ENCODE data around the gene RUSC1. TPM values are rescaled to one million over a fixed set of nuclear protein-coding genes. Genes with fewer than 3 reads are reported as not detected.

RUSC1 gene
- total RNA-seq, 6 experiments from 2014 or later = 4.6 to 12.7 (median 7.6) TPM

GRCh38 chr1:155300024-155300423, 20.7 kb upstream of the RUSC1 start:
- no peak for TF ChIP-seq CTCF (IDR thresholded peaks at IDR 0.05)
- TF ChIP-seq POLR2A (IDR thresholded peaks at IDR 0.05) = no peak
- DNase-seq = no peak
- peak; percentile 20 to 33 (median 28) for ATAC-seq
- peaks cover 0 to 18% (median 5%) of the 10 kb centered on the region in 4 donors for H3K4me1 ChIP-seq
- H3K4me3 ChIP-seq = peak overlapping the region in 2 of 3 donors; percentile 37 to 42
- intact Hi-C loops (cut with DNase I) = no loop called here
- no peaks in the 10 kb centered on the region for H3K27me3 ChIP-seq
- peaks cover 0 to 2% (median 0%) of the 10 kb centered on the region in 4 donors for H3K36me3 ChIP-seq
- peak overlapping the region in 2 of 3 donors; percentile 79 to 89 for H3K27ac ChIP-seq
- 52% methylated on average over 4 of the region's 8 CpGs for WGBS (ENCODE audit: insufficient coverage, low coverage, low lambda C conversion rate, missing lambda C conversion rate)
- no peaks in the 10 kb centered on the region for H3K9me3 ChIP-seq

GRCh38 chr1:155300553-155301329, 20.0 kb upstream of the RUSC1 start:
- Histone ChIP-seq H3K27ac (peak overlapping the region; percentile 44 to 89 (median 79)), H3K27me3 (no peaks in the 10 kb centered on the region), H3K4me3 (peak overlapping the region in 2 of 3 donors; percentile 37 to 42), H3K36me3 (no peaks in the 10 kb centered on the region), H3K4me1 (peaks cover 0 to 21% (median 5%) of the 10 kb centered on the region in 4 donors), H3K9me3 (no peaks in the 10 kb centered on the region)
- TF ChIP-seq POLR2A (IDR thresholded peaks at IDR 0.05) (peak; percentile 80), CTCF (IDR thresholded peaks at IDR 0.05) (no peak)
- peak; percentile 81 to 93 (median 91) for DNase-seq
- intact Hi-C loops (cut with DNase I) = no loop called here
- 22% methylated on average over 6 of the region's 9 CpGs for WGBS (ENCODE audit: insufficient coverage, low coverage, low lambda C conversion rate, missing lambda C conversion rate)
- peak; percentile 89 to 95 (median 94) for ATAC-seq

GRCh38 chr1:155301342-155301841, 19.3 kb upstream of the RUSC1 start, which contains the start of gene PKLR:
TSS of gene PKLR (minus strand) at chr1:155301438. CDS start at chr1:155301395, 43 bp downstream.
- H3K4me3 ChIP-seq = peak within 1 kb of the TSS in 2 of 3 donors; percentile 37 to 42
- H3K27ac ChIP-seq = peak within 1 kb of the TSS; percentile 44 to 89 (median 79)
- intact Hi-C loops (cut with DNase I) = no loop called here

GRCh38 chr1:155304558-155305063, 16.1 kb upstream of the RUSC1 start:
- H3K27ac ChIP-seq = peak overlapping the region; percentile 38 to 68 (median 66)
- H3K4me3 ChIP-seq = peak overlapping the region in 2 of 3 donors; percentile 32 to 40
- H3K9me3 ChIP-seq = no peaks in the 10 kb centered on the region
- H3K36me3 ChIP-seq = no peaks in the 10 kb centered on the region
- TF ChIP-seq POLR2A (IDR thresholded peaks at IDR 0.05) (peak; percentile 58), CTCF (IDR thresholded peaks at IDR 0.05) (no peak)
- DNase-seq (no peak), ATAC-seq (peak; percentile 1 to 30 (median 8))
- H3K27me3 ChIP-seq = no peaks in the 10 kb centered on the region
- intact Hi-C loops (cut with DNase I) = no loop called here
- 27% methylated on average over 11 of the region's 11 CpGs for WGBS (ENCODE audit: insufficient coverage, low coverage, low lambda C conversion rate, missing lambda C conversion rate)
- peaks cover 0 to 28% (median 10%) of the 10 kb centered on the region in 4 donors for H3K4me1 ChIP-seq

More at GRCh38 chr1:155301342-155301841, 19.3 kb upstream of the RUSC1 start, which contains the start of gene PKLR:
- WGBS (ENCODE audit: insufficient coverage, low coverage, low lambda C conversion rate, missing lambda C conversion rate) = 38% methylated on average over 4 of the region's 5 CpGs
- Histone ChIP-seq H3K9me3 (no peaks in the 10 kb centered on the region), H3K4me1 (peaks cover 0 to 21% (median 5%) of the 10 kb centered on the region in 4 donors), H3K36me3 (no peaks in the 10 kb centered on the region), H3K27me3 (no peaks in the 10 kb centered on the region)
- no peak for ATAC-seq
- DNase-seq = no peak
- no peak for TF ChIP-seq POLR2A (IDR thresholded peaks at IDR 0.05)
- no peak for TF ChIP-seq CTCF (IDR thresholded peaks at IDR 0.05)

Measured in right lobe of liver (tissue), 6 donors.